Epithelial cell of esophagus (primary cell): Measurements from ENCODE around the gene UTP4.
A peak's percentile ranks its signal among the peaks of the same experiment; 100 is the strongest.

Source experiments
- DNase-seq: peaks from one replicate; pipeline ENCODE4 v3.0.0; 2010; ENCODE audit warnings: low read depth
- H3K4me3 ChIP-seq: 2 replicates; pipeline ENCODE4 v1.5.1; 2011; ENCODE audit warnings: mild to moderate bottlenecking, low read length, control low read depth
- CTCF ChIP-seq: IDR thresholded peaks from 2 replicates; pipeline ENCODE4 v1.5.1; 2011; ENCODE audit warnings: low read depth, mild to moderate bottlenecking, low read length, control low read depth, inconsistent platforms; ENCODE audit not compliant: insufficient read depth; ENCODE audit errors: missing control alignments

UTP4 gene

GRCh38 chr16:69106491-69107315 is 25.7 kb upstream of the UTP4 start:
- no peak for TF ChIP-seq CTCF
- peak overlapping the region; percentile 62 for H3K4me3 ChIP-seq
- no peak for DNase-seq

- peak overlapping the region; percentile 62 for H3K4me3 ChIP-seq
- peak; percentile 51 for DNase-seq
- no peak for TF ChIP-seq CTCF
Observed at GRCh38 chr16:69107316-69107962, 25.0 kb upstream of the UTP4 start.

GRCh38 chr16:69108064-69108904 is 24.2 kb upstream of the UTP4 start:
- no peak for TF ChIP-seq CTCF
- H3K4me3 ChIP-seq, result peak overlapping the region; percentile 62
- DNase-seq, result no peak

- no peak for TF ChIP-seq CTCF
- H3K4me3 ChIP-seq, result no peak overlapping the region
- no peak for DNase-seq
Observed at GRCh38 chr16:69108905-69109252, 23.6 kb upstream of the UTP4 start.

- no peak for DNase-seq
- TF ChIP-seq CTCF, result no peak
Observed at GRCh38 chr16:69109486-69110270, 22.8 kb upstream of the UTP4 start.

GRCh38 chr16:69110406-69110805 is 22.0 kb upstream of the UTP4 start:
- DNase-seq, result no peak
- no peak for TF ChIP-seq CTCF
- no peak overlapping the region for H3K4me3 ChIP-seq

More at GRCh38 chr16:69109486-69110270, 22.8 kb upstream of the UTP4 start:
- no peak overlapping the region for H3K4me3 ChIP-seq
